DOHH2 (cell line): ENCODE data around the gene HOXA2.

ENCODE experiments used
- CTCF ChIP-seq: fragments of 200-600 bp; sonication (generic); IDR thresholded peaks from one replicate; pipeline ENCODE4 v1.5.1; 2014; ENCODE audit warnings: antibody characterized with exemption, mild to moderate bottlenecking, low read depth, low read length; ENCODE audit not compliant: poor library complexity, severe bottlenecking
- EZH2phosphoT487 ChIP-seq: fragments of 200-600 bp; sonication (generic); IDR thresholded peaks from 2 replicates; pipeline ENCODE4 v1.6.1; 2017; ENCODE audit warnings: borderline replicate concordance, mild to moderate bottlenecking, antibody characterized with exemption, low read length, moderate library complexity, mixed read lengths

- TF ChIP-seq CTCF (no peak), EZH2phosphoT487 (no peak)
These were observed 37.8 kb upstream of the HOXA2 start for GRCh38 chr7:27140126-27140857.
